ENCODE data around the gene QRSL1.
"Not testable (repeated sequence)": the region's sequence is repeated elsewhere in the genome, so short reads cannot be mapped to it uniquely, and the experiment has no call there.

Gene QRSL1

GRCh38 chr6:106677282-106677681, 47.9 kb downstream of the QRSL1 start:
- no peak for DNase-seq (ENCODE audit: low read depth)

- DNase-seq (ENCODE audit: low read depth), result no peak
These were observed 54.6 kb downstream of the QRSL1 start for GRCh38 chr6:106684011-106684410.

- no peak for DNase-seq (ENCODE audit: low read depth)
These were observed 56.5 kb downstream of the QRSL1 start for GRCh38 chr6:106685833-106686232.

- no peak for DNase-seq (ENCODE audit: low read depth)
These were observed 59.0 kb downstream of the QRSL1 start for GRCh38 chr6:106688177-106688951.

GRCh38 chr6:106692112-106692818, 62.9 kb downstream of the QRSL1 start:
- no peak for DNase-seq (ENCODE audit: low read depth)

GRCh38 chr6:106692819-106693208, 63.4 kb downstream of the QRSL1 start:
- DNase-seq (ENCODE audit: low read depth), result no peak

GRCh38 chr6:106693418-106693817, 64.0 kb downstream of the QRSL1 start:
- DNase-seq (ENCODE audit: low read depth), result no peak

- no peak for DNase-seq (ENCODE audit: low read depth)
These were observed 65.0 kb downstream of the QRSL1 start for GRCh38 chr6:106694343-106694742.

GRCh38 chr6:106700581-106700980, 71.2 kb downstream of the QRSL1 start:
- no peak for DNase-seq (ENCODE audit: low read depth)

- DNase-seq (ENCODE audit: low read depth), result not testable (repeated sequence)
These were observed 71.8 kb downstream of the QRSL1 start for GRCh38 chr6:106701201-106701600.

- DNase-seq (ENCODE audit: low read depth), result no peak
These were observed 72.7 kb downstream of the QRSL1 start for GRCh38 chr6:106702046-106702445.

- no peak for DNase-seq (ENCODE audit: low read depth)
These were observed 73.2 kb downstream of the QRSL1 start for GRCh38 chr6:106702451-106703110.

GRCh38 chr6:106704327-106704726, 74.9 kb downstream of the QRSL1 start:
- DNase-seq (ENCODE audit: low read depth), result no peak

GRCh38 chr6:106705156-106705555, 75.8 kb downstream of the QRSL1 start:
- DNase-seq (ENCODE audit: low read depth), result no peak

GRCh38 chr6:106710580-106710979, 81.2 kb downstream of the QRSL1 start:
- DNase-seq (ENCODE audit: low read depth), result no peak

- no peak for DNase-seq (ENCODE audit: low read depth)
These were observed 84.9 kb downstream of the QRSL1 start for GRCh38 chr6:106714281-106714680.

GRCh38 chr6:106715922-106716321, 86.5 kb downstream of the QRSL1 start:
- no peak for DNase-seq (ENCODE audit: low read depth)

GRCh38 chr6:106716966-106717365, 87.6 kb downstream of the QRSL1 start:
- no peak for DNase-seq (ENCODE audit: low read depth)
